CD4-positive, alpha-beta T cell treated with Interleukin-15 for 1 hour (primary cell): ENCODE results near the gene BLCAP.
"Not testable (repeated sequence)": the region's sequence is repeated elsewhere in the genome, so short reads cannot be mapped to it uniquely, and the experiment has no call there.

ENCODE experiments used
- DNase-seq: peaks from one replicate; pipeline ENCODE4 v3.0.0-alpha.2; 2020

BLCAP gene

DNA sequence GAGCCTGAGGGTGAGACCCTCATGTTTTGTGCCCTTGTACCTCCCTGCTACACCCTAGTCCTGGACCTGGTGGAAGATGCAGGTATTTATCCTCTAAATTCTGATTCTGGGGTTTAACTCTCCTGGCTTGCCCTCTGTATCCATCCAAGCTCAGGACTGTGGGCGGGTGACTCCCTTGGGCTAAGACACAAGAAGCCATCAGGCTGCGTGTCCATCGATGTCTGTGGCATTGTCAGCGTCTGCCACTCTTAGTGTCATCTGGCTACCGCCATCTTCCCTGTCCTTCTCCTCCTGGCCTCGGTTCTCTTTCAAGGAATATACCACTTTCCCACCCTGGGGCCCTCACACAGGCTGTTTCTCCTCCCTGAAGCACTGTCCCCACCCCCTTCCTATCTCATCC is 28.9 kb upstream of the BLCAP start:
- no peak for DNase-seq

DNA sequence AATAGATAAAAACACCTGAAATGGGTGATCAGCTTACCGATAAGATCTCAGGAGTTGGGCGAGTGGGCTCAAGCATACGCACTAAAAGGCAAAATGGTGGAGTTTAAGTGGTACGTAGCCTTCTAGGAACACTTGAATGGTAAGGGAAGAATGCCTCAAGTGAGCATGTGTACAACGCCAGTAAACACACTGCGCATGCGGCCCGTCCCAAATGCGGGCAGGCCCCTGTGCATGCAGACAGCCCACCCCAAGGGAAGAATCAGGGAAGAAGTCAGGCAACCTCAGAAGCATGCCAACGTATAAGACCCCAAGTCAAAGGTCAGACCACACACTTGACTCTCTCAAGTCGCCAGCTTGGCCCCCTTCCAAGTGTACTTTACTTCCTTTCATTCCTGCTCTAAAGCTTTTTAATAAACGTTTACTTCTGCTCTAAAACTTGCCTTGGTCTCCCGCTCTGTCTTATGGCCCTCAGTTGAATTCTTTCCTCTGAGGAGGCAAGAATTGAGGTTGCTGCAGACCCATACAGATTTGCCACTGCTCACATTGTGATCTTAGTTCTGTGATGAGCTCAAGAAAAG is 27.1 kb upstream of the BLCAP start:
- DNase-seq: not testable (repeated sequence)

DNA sequence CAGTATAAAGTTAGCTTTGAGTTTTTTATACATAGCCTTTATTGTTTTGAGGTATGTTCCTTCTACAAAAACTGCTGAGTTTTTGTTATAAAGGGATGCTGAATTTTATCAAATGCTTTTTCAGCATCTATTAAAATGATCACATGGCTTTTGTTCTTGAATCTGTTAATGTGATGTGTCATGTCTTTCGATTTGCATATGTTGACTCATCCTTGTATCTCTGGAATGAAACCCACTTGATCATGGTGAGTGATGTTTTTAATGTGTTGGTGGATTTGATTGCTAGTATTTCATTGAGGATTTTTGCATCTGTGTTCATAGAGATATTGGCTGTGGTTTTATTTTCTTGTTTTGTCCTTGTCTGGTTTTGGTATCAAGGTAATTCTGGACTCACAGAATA is 24.7 kb upstream of the BLCAP start:
- DNase-seq: no peak

DNA sequence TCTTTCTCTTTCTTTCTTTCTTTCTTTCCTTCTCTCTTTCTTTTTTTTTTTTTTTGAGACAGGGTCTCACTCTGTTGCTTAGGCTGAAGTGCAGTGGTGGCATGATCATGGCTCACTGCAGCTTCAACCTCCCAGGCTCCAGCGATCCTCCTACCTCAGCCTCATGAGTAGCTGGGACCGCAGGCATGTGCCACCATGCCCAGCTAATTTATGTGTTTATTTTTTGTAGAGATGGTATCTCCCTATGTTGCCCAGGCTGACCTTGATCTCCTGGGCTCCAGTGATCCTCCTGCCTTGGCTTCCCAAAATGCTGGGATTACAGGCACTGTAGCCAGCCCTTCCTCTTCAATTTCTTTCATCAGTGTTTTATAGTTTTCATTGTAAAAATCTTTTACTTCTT is 24.0 kb upstream of the BLCAP start:
- not testable (repeated sequence) for DNase-seq

DNA sequence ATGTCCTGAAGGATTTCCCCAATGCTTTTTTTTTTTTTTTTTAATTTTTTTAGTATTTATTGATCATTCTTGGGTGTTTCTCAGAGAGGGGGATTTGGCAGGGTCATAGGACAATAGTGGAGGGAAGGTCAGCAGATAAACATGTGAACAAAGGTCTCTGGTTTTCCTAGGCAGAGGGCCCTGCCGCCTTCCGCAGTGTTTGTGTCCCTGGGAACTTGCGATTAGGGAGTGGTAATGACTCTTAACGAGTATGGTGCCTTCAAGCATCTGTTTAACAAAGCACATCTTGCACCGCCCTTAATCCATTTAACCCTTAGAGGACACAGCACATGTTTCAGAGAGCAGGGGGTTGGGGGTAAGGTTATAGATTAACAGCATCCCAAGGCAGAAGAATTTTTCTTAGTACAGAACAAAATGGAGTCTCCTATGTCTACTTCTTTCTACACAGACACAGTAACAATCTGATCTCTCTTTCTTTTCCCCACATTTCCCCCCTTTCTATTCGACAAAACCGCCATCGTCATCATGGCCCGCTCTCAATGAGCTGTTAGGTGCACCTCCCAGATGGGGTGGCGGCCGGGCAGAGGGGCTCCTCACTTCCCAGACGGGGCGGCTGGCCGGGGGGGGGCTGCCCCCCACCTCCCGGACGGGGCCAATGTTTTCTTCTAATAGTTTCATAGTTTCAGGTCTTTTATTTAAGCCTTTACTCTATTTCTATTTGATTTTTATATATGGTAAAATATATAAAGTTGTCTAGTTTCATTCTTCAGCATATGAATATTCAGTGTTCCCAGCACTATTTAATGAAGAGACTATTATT is 22.6 kb upstream of the BLCAP start:
- not testable (repeated sequence) for DNase-seq

DNA sequence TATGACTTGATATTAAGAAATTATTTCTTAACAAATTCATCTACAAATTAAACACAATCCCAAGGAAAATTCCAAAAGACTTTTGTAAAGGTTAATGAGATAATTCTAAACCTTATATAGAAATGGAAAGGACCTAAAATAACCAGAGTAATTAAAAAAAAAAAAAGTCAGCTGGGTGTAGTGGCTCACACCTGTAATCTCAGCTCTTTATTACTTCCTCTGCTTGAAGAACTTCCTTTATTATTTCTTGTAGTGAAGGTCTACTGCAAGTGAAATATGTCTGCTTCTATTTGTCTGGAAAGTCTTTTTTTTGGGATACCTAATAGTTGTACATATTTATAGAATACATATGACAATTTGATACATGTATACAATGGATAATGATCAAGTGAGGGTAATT is 20.2 kb upstream of the BLCAP start:
- no peak for DNase-seq

DNA sequence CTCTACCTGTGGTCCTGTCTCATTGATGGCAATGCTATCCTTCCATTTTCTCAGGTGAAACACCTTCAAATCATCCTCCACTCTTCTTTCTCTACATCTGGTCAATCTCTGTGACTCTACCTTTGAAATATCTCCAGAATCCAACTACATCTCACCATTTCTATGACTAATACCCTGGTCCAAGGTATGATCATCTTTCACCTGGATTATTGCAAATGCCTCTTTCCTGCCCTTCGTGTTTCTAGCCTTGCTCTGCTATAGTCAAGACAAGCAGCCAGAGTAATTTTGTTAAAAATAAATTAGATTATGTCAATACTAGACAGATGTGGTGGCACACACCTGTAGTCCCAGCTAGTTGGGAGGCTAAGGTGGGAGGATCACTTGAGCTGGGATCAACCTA is 17.8 kb upstream of the BLCAP start:
- DNase-seq: no peak

DNA sequence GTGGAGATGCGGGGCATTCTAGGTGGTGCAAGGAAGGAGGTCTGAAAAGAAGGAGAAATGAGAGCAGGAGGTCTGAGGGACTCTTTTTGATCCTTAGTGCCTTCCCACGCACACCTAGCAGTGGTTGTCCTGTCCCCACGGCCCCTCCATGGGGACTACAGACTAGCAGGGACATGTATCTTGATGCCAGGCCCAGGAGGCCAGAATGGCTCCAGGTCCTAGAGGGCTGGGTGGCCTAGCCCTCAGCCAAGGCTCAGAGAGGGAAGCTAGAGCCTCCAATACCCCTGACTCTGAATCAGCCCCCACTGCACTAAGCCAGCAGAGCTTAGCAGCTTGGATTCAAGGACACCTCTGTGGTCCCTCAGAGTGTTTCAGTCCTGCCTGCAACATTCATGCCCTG is 16.7 kb upstream of the BLCAP start:
- no peak for DNase-seq

DNA sequence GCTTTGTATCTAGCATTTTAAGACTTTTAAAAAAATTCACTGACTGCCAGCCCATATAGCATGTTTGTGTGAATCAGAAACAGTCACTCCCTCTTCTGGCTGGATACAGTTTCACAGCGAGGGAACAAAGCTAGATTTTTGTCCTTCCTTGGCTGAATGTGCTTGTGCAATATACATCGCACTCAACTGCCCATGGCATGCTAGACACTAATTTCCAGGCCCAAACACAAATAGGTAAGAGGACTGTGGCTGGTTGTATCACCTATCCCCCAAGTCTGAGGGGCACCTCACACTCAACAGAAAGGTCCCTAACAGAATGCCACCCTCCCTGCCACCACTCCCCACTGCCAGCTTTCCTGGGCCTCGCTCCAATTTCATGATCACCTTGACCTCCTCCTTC is 16.2 kb upstream of the BLCAP start:
- no peak for DNase-seq

DNA sequence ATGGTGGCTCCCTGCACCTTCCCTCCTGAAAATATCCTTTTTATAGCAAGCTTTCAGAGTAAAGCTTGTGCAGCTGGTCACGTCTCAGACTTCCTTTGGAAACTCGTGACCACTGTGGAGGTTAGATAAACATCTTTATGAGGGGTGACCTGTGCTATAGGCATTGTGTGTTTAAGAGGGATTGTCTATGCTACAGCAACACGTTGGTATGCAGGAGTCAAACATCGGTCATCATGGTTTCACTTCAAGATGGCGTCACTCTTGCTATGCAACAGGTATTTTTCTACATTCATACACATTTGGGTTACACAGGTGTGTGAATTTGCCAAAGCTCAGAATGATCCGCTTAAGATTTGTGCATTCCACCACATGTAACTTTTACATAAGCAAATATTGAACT is 14.6 kb upstream of the BLCAP start:
- DNase-seq: no peak

DNA sequence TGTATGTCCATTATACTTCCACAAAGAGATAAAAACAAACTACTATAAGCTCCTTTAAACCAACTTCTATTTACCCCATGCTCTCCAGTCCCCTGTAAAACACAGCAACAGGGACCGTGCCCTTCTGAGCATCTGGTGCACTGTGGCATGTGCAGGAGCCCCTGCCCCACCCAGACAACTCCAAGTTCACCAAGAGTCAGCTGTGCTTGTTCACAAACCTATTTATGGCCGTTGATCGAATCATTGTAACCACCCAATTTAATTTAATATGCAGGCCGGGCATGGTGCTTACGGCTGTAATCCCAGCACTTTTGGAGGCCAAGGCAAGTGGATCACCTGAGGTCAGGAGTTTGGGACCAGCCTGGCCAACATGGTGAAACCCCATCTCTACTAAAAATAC is 13.7 kb upstream of the BLCAP start:
- no peak for DNase-seq

DNA sequence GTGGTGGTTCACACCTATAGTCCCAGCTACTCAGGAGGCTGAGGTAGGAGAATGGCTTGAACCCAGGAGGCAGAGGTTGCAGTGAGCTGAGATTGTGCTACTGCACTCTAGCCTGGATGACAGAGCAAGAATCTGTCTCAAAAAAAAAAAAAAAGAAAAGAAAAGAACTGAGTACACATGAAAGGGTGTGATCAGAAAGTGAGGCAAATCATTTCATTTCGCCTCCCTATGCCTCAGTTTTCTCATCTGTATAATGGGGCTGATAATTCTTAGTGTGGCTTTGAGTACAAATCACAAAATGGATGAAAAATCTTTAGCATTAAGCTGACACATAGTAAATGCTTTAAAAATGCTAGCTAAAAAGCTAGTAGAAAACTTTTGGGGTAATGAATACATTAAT is 13.2 kb upstream of the BLCAP start:
- not testable (repeated sequence) for DNase-seq

DNA sequence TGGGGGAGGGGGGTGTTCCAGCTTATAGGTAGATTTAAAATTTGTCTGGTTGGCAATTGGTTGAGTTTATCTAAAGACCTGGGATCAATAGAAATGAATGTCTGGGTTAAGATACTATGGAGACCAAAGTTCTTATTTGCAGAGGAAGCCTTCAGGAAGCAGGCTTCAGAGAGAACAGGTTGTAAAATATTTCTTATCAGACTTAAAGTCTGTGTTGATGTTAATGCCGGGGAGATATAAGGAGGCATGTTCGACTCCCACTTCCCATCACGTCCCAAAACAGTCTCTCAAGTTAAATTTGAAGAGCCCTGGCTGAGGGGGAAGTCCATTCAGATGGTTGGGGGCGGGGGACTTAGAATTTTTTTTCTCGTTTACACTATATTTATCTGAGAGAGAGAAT is 12.3 kb upstream of the BLCAP start:
- no peak for DNase-seq

DNA sequence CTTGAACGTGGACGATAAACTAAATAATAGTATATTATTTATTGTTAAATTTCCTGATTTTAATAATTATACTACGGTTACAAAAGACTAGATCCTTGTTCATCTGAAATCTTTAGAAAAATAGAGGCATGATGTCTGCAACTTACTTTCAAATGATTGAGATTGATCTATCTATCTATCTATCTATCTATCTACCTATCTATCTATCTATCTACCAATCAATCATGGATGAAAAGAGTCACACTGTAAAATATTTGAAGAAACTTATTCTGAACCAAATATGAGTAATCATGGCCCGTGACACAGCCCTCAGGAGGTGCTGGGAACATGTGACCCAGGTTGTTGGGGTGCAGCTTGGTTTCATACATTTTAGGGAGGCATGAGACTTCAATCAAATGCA is 11.7 kb upstream of the BLCAP start:
- DNase-seq: no peak

DNA sequence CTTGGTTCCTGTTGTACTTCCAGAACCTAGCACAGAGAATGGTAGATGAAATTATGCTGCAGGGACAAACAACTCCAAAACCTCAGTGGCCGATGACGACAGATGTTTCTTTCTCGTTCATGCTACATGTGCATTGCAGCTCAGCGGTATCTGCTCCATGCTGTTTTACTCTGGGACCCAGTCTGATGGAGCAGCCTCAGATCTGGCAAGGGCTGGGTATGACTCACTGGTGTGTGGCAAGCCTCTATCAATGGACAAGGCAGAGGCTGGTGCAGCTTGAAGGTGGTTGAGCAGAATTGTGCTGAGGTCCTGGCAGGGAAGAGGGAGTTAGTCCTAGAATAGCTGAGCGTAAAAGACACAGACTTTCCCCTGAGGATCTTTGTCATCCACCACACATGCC is 10.3 kb upstream of the BLCAP start:
- DNase-seq: no peak

DNA sequence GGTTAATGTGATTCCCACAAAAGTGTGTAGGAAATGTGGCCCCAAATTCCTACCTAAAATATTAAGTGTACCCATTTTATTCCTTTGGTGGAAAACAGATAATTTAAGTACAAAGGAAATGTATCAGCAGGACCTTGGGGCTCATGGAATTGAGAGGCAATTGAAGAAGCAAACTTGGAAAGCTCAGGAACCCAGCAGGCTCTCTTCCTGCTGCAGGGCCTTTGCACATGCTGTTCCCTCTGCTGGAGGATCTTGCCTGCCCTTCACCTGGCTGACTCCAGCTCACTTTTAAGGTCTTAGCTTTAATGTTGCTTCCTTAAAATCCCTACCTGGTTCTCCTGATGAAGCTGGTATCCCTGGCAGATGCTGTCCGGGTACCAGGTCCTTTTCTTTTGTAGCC is 9.8 kb upstream of the BLCAP start:
- DNase-seq: no peak

DNA sequence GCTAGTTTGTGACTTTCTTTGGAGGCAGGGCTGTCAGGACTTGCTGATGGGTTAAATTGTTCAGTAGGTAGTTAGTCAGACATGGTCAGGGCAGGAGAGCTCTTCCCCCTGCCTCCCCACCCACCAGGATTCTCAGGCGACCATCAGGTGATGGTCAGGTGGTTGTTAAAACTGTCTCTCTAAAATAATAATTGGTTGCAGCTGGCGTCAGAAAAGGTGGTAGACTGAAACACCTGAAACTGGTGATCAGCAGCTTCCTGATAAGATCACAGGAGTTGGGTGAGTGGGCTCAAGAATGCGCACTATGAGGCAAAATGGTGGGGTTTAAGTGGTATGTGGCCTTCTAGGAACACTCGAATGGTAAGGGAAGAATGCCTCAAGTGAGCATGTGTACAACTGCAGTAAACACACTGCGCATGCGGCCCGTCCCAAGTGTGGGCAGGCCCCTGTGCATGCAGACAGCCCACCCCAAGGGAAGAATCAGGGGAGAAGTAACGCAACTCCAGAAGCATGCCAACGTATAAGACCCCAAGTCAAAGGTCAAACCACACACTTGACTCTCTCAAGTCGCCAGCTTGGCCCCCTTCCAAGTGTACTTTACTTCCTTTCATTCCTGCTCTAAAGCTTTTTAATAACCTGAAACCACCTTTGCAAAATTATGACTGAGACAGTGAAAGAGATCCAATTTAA is 7.9 kb upstream of the BLCAP start:
- DNase-seq: no peak

DNA sequence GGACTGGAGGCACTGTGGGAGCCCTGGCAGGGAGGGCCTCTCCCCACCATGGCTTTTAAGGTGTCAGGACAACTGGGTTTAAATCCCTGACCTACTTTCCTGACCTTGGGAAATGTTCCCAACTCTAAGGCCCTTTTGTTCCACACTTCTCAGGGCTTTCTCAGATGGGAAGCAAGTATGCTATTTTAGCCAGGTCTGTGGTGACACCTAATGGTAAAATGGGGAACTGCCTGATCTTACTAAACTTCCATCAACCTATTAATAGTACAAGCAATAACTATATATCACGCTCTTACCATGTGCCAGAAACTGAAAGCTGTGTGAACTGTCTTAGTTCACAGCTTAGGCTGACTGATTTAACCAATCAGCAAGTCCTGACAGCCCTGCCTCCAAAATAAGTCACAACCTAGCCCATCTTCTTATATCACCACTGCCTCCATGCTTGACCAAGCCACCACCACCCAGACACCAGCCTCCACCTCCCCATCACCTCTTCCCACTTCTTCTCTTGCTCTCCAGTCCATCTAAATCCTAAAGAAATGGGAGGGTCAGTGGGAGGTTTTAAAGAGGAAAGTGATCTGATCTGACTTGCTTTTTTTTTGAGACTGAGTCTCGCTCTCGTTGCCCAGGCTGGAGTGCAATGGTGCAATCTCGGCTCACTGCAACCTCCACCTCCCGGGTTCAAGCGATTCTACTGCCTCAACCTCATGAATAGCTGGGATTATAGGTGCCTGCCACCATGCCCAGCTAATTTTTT is 6.9 kb upstream of the BLCAP start:
- DNase-seq: peak; percentile 41

DNA sequence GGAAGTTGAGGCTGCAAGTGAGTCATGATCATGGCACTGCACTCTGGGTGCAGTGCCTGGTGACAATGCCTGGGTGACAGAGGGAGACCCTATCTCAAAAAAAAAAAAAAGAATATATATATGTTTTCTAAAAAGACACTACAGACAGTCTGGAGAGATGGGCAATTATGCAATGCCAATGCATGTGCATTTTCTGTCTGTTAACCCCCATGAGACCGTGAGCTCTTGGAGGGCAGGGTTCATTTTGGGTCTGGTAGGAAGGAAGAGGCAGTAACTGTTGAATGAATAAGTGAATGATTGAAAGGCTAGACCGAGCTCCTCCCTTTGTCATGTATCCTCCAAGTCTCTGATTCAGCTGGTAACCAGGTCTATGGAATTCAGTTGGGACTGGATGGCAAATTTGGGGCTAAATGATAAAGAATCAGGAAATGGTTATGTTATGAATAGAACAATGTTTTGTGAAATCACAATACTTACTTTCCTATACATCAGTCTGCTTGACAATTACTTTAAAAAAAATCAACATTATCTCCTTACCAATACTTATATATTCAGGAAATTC is 5.6 kb upstream of the BLCAP start:
- DNase-seq: no peak

DNA sequence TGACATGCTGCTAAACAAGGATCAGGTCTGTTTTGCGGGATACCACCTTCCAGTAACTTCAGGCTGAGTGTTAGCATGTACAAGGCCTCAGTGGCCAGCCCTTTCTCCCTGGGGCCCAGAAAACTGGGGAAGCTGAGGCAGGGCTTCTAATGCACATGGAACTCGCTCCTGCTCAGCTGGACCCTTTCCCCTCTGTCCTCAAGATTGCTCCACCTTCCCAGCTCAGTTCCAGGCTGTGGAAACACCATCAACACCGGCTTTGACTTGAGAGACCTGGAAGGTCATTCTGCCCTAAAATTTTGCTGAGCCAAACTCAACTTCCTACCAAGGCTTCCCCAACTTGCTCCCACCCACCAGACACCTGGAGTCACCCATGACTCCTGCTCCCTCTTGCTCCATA is 4.2 kb upstream of the BLCAP start:
- DNase-seq: no peak

DNA sequence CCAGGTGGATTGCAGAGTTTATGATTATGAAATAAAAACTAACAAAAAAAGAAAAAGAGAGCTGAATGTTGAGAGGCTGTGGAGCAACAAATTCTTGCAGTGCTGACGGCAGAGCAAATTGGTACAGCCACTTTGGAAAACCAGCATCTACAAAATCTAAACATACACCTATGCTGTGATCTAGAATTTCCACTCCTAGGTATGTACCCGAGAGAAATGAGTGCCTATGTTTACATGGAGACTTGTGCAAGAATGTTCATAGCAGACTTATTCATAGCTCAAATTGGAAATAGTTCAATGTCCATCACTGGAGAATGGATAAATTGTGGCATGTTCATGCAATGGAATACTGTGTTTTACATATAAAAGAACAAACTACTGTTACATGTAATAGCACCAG is 3.0 kb upstream of the BLCAP start:
- DNase-seq: no peak

DNA sequence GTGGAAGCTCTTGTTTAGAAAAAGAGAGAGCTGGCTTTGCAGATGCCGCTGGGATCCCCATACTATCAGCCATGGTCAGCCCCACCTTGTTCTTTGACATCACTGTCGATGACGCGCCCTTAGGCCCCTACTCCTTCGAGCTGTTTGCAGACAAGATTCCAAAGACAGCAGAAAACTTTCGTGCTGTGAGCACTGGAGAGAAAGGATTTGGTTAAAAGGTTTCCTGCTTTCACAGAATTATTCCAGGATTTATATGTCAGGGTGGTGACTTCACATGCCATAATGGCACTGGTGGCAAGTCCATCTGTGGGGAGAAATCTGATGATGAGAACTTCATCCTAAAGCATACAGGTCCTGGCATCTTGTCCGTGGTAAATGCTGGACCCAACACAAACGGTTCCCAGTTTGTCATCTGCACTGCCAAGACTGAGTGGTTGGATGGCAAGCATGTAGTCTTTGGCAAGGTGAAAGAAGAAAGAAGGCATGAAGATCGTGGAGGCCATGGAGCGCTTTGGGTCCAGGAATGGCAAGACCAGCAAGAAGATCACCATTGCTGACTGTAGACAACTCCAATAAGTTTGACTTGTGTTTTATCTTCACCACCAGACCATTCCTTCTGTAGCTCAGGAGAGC is 2.4 kb upstream of the BLCAP start:
- no peak for DNase-seq
